H9 (cell line): Measurements from ENCODE around the gene GPR146. TPM values are rescaled to one million over a fixed set of nuclear protein-coding genes. Genes with fewer than 3 reads are reported as not detected.

ENCODE experiments used
- DNase-seq: peaks from one replicate; pipeline ENCODE4 v3.0.0-alpha.2; 2017
- H2AFZ ChIP-seq: one replicate; pipeline ENCODE4 v1.6.1; 2013; ENCODE audit warnings: mild to moderate bottlenecking, low read length, control low read depth, moderate library complexity
- H2AK5ac ChIP-seq: 2 replicates; pipeline ENCODE4 v1.6.1; 2013; ENCODE audit warnings: low read length, control low read depth, mixed read lengths; ENCODE audit not compliant: insufficient read length
- H2BK120ac ChIP-seq: one replicate; pipeline ENCODE4 v1.6.1; 2013; ENCODE audit warnings: low read depth, mild to moderate bottlenecking, low read length, control low read depth, inconsistent platforms; ENCODE audit not compliant: poor library complexity, severe bottlenecking
- H2BK12ac ChIP-seq: 2 replicates; pipeline ENCODE4 v1.6.1; 2013; ENCODE audit warnings: low read length, control low read depth, mixed read lengths, low read depth; ENCODE audit not compliant: insufficient read length
- H2BK15ac ChIP-seq: 2 replicates; pipeline ENCODE4 v1.6.1; 2013; ENCODE audit warnings: low read depth, low read length, control low read depth
- H2BK20ac ChIP-seq: one replicate; pipeline ENCODE4 v1.6.1; 2013; ENCODE audit warnings: low read depth, mild to moderate bottlenecking, low read length, control low read depth, inconsistent platforms; ENCODE audit not compliant: poor library complexity, severe bottlenecking
- H2BK5ac ChIP-seq: 2 replicates; pipeline ENCODE4 v1.6.1; 2013; ENCODE audit warnings: low read length, control low read depth, mixed read lengths; ENCODE audit not compliant: insufficient read length
- H3K14ac ChIP-seq: 2 replicates; pipeline ENCODE4 v1.6.1; 2013; ENCODE audit warnings: low read length, control low read depth; ENCODE audit not compliant: insufficient read depth
- H3K18ac ChIP-seq: 2 replicates; pipeline ENCODE4 v1.6.1; 2013; ENCODE audit warnings: low read depth, mild to moderate bottlenecking, mixed read lengths, low read length, control low read depth; ENCODE audit not compliant: insufficient read length
- H3K23ac ChIP-seq: 2 replicates; pipeline ENCODE4 v1.6.1; 2013; ENCODE audit warnings: low read length, control low read depth, mixed read lengths, low read depth; ENCODE audit not compliant: insufficient read length
- H3K23me2 ChIP-seq: 2 replicates; pipeline ENCODE4 v1.6.1; 2013; ENCODE audit warnings: low read depth, mild to moderate bottlenecking, mixed read lengths, low read length, control low read depth; ENCODE audit not compliant: insufficient read length, poor library complexity, severe bottlenecking
- H3K27ac ChIP-seq: 2 replicates; pipeline ENCODE4 v1.5.1; 2013; ENCODE audit warnings: low read length, control low read depth, mixed read lengths, low read depth; ENCODE audit not compliant: insufficient read length
- H3K27me3 ChIP-seq: 2 replicates; pipeline ENCODE4 v1.6.1; 2013; ENCODE audit warnings: low read length, control low read depth, inconsistent platforms; ENCODE audit not compliant: insufficient read depth
- H3K4ac ChIP-seq: 2 replicates; pipeline ENCODE4 v1.6.1; 2013; ENCODE audit warnings: low read depth, mild to moderate bottlenecking, control low read depth, inconsistent platforms, low read length, moderate library complexity
- H3K4me1 ChIP-seq: 2 replicates; pipeline ENCODE4 v1.6.1; 2013; ENCODE audit warnings: low read length, control low read depth, inconsistent platforms; ENCODE audit not compliant: insufficient read depth
- H3K4me2 ChIP-seq: 2 replicates; pipeline ENCODE4 v1.6.1; 2013; ENCODE audit warnings: low read length, control low read depth, mixed read lengths; ENCODE audit not compliant: insufficient read length, insufficient read depth
- H3K56ac ChIP-seq: 2 replicates; pipeline ENCODE4 v1.6.1; 2013; ENCODE audit warnings: low read depth, mild to moderate bottlenecking, mixed read lengths, low read length, control low read depth; ENCODE audit not compliant: insufficient read length
- H3K79me1 ChIP-seq: 2 replicates; pipeline ENCODE4 v1.6.1; 2013; ENCODE audit warnings: low read depth, mild to moderate bottlenecking, moderate library complexity, low read length, control low read depth, inconsistent platforms; ENCODE audit not compliant: insufficient read depth, poor library complexity, severe bottlenecking
- H3K79me2 ChIP-seq: 2 replicates; pipeline ENCODE4 v1.6.1; 2013; ENCODE audit warnings: low read length, control low read depth, inconsistent platforms; ENCODE audit not compliant: insufficient read depth
- H3K9ac ChIP-seq: 2 replicates; pipeline ENCODE4 v1.6.1; 2013; ENCODE audit warnings: low read length, control low read depth, mixed read lengths; ENCODE audit not compliant: insufficient read length; ENCODE audit errors: extremely low read depth
- H3K9me3 ChIP-seq: one replicate; pipeline ENCODE4 v1.6.1; 2013; ENCODE audit warnings: low read depth, low read length, inconsistent platforms; ENCODE audit not compliant: control insufficient read depth
- H3T11ph ChIP-seq: one replicate; pipeline ENCODE4 v1.6.1; 2013; ENCODE audit warnings: mild to moderate bottlenecking, low read length, control low read depth, inconsistent platforms
- H4K20me1 ChIP-seq: one replicate; pipeline ENCODE4 v1.6.1; 2013; ENCODE audit not compliant: control insufficient read depth, insufficient read length, insufficient read depth
- H4K5ac ChIP-seq: 2 replicates; pipeline ENCODE4 v1.6.1; 2013; ENCODE audit warnings: low read depth, mild to moderate bottlenecking, mixed read lengths, low read length, control low read depth; ENCODE audit not compliant: insufficient read length
- H4K8ac ChIP-seq: replicated peaks from 2 replicates; pipeline ENCODE4 v1.6.1; 2013; ENCODE audit warnings: low read length, control low read depth, mixed read lengths, low read depth; ENCODE audit not compliant: insufficient read length
- H4K91ac ChIP-seq: 2 replicates; pipeline ENCODE4 v1.6.1; 2013; ENCODE audit warnings: low read depth, mild to moderate bottlenecking, moderate library complexity, mixed read lengths, low read length, control low read depth; ENCODE audit not compliant: insufficient read length
- H3K27ac Mint-ChIP-seq, 3 experiments: 2 replicates in 2 of 3; 3 replicates in 1 of 3; pipeline ENCODE4 v1.8.0; 2020 to 2021; ENCODE audit warnings: mixed read lengths in 3 of 3, mild to moderate bottlenecking in 1 of 3, moderate library complexity in 1 of 3
- H3K27me3 Mint-ChIP-seq: 2 replicates; pipeline ENCODE4 v1.8.0; 2021; ENCODE audit warnings: low read depth, mild to moderate bottlenecking, moderate library complexity, mixed read lengths
- H3K36me3 Mint-ChIP-seq, 3 experiments: 2 replicates in 2 of 3; 3 replicates in 1 of 3; pipeline ENCODE4 v1.8.0; 2020 to 2021; ENCODE audit warnings: low read depth in 3 of 3, mixed read lengths in 3 of 3; ENCODE audit not compliant: insufficient read depth in 1 of 3
- H3K4me1 Mint-ChIP-seq, 2 experiments: 2 replicates each; pipeline ENCODE4 v1.8.0; 2020; ENCODE audit warnings: mixed read lengths in 2 of 2
- H3K4me3 Mint-ChIP-seq, 2 experiments: 2 replicates in 1 of 2; 3 replicates in 1 of 2; pipeline ENCODE4 v1.8.0; 2020 to 2021; ENCODE audit warnings: mild to moderate bottlenecking in 2 of 2, mixed read lengths in 2 of 2, moderate library complexity in 1 of 2
- H3K9me3 Mint-ChIP-seq, 2 experiments: 2 replicates in 1 of 2; 3 replicates in 1 of 2; pipeline ENCODE4 v1.8.0; 2020; ENCODE audit warnings: mild to moderate bottlenecking in 2 of 2, mixed read lengths in 2 of 2, moderate library complexity in 1 of 2
- CTCF ChIP-seq: fragments of 200-600 bp; sonication (generic); conservative IDR thresholded peaks from 3 replicates; pipeline ENCODE4 v1.8.0; 2021; ENCODE audit warnings: antibody characterized with exemption, mild to moderate bottlenecking
- WGBS: extraction: QIAGEN DNeasy Blood & Tissue Kit; methylation state at CpG from one replicate; pipeline ENCODE4 v1.1.7; 2013; ENCODE audit warnings: missing lambda C conversion rate, low lambda C conversion rate, mixed read lengths; ENCODE audit not compliant: insufficient read length; ENCODE audit errors: extremely low coverage; 5-methylcytosine and 5-hydroxymethylcytosine counted together
- total RNA-seq: library from RNA; stranded (reverse); gene quantifications from 2 replicates; pipeline ENCODE4 v1.2.1, GENCODE V29; 2021

Gene GPR146
- total RNA-seq, 1 experiment from 2014 or later: 1.4 TPM

GRCh38 chr7:1040790-1041189 is 3.6 kb upstream of the GPR146 start:
- Histone ChIP-seq H3K23ac (no peak overlapping the region), H4K91ac (no peak overlapping the region), H4K20me1 (no peaks in the 10 kb centered on the region), H3K14ac (no peak overlapping the region), H2AFZ (no peak overlapping the region), H3T11ph (no peak overlapping the region), H3K27ac (no peak overlapping the region), H3K9ac (no peak overlapping the region), H3K56ac (no peak overlapping the region), H2AK5ac (no peak overlapping the region), H2BK5ac (no peak overlapping the region), H3K4ac (no peak overlapping the region), H3K79me2 (no peaks in the 10 kb centered on the region), H3K4me2 (no peak overlapping the region), H4K5ac (no peak overlapping the region), H3K23me2 (peaks cover 5% of the 10 kb centered on the region), H3K27me3 (no peaks in the 10 kb centered on the region), H3K9me3 (no peaks in the 10 kb centered on the region), H3K18ac (no peak overlapping the region), H4K8ac (no peak overlapping the region), H2BK15ac (no peak overlapping the region), H3K4me1 (peaks cover 4% of the 10 kb centered on the region; the same call in 1 of the 2 replicates), H2BK12ac (no peak overlapping the region), H2BK20ac (no peak overlapping the region), H2BK120ac (no peak overlapping the region), H3K79me1 (no peaks in the 10 kb centered on the region)
- no peak for DNase-seq
- Mint-ChIP-seq H3K9me3 (peaks cover 4 to 7% of the 10 kb centered on the region in 2 experiments; a peak in 3 of 5 replicates), H3K4me3 (peak overlapping the region in 1 of 2 experiments; percentile 77; a peak in 2 of 5 replicates), H3K4me1 (peaks cover 24 to 35% of the 10 kb centered on the region in 2 experiments), H3K36me3 (peaks cover 2 to 6% (median 3%) of the 10 kb centered on the region in 3 experiments; a peak in 5 of 7 replicates), H3K27ac (peak overlapping the region in 1 of 3 experiments; percentile 91; a peak in 2 of 7 replicates), H3K27me3 (no peaks in the 10 kb centered on the region; the same call in 1 of the 2 replicates)
- WGBS: no CpG with 5 or more reads among the region's 16 CpGs
- TF ChIP-seq CTCF: no peak
